Neural progenitor cell (in vitro differentiated cells): ENCODE results near the gene PHRF1.

ENCODE experiments used
- EZH2 ChIP-seq: fragments of 200-600 bp; sonication (generic); IDR thresholded peaks from 2 replicates; pipeline ENCODE4 v1.6.1; 2017; ENCODE audit warnings: antibody characterized with exemption, mild to moderate bottlenecking, moderate library complexity
- TF ChIP-seq, protein P1 (sequence below): fragments of 200-600 bp; sonication (generic); IDR thresholded peaks from 2 replicates; pipeline ENCODE4 v1.5.1; 2017; ENCODE audit warnings: antibody characterized with exemption, mild to moderate bottlenecking

DNA sequence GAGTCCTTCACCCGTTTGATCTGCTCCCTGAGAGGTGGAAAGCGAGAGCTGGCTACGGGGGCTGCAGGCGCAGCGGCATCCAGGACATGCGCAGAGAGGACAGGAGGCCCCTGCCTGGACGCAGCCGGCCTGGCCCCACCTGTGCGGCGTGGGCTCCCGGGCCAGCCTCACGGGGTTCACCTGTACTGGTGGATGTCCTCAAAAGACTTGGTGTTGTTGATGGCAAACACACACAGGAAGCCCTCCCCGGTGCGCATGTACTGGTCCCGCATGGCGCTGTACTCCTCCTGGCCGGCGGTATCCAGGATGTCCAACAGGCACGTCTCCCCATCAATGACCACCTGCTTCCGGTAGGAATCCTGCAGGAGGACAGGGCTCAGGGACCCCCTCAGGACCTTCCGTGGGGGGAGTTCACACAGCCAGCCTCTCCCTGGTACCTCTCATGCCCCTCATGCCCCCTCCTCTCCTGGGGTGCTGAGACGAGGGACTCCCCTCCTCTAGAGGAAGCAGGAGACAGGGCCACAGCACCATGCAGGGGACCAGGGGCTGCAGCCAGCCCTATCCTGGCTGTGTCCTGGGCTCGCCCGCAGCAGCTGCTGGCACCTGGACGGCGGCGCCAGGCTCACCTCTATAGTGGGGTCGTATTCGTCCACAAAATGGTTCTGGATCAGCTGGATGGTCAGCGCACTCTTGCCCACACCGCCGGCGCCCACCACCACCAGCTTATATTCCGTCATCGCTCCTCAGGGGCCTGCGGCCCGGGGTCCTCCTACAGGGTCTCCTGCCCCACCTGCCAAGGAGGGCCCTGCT is 42.5 kb upstream of the PHRF1 start:
- no peak for TF ChIP-seq EZH2
- TF ChIP-seq, protein P1, sequence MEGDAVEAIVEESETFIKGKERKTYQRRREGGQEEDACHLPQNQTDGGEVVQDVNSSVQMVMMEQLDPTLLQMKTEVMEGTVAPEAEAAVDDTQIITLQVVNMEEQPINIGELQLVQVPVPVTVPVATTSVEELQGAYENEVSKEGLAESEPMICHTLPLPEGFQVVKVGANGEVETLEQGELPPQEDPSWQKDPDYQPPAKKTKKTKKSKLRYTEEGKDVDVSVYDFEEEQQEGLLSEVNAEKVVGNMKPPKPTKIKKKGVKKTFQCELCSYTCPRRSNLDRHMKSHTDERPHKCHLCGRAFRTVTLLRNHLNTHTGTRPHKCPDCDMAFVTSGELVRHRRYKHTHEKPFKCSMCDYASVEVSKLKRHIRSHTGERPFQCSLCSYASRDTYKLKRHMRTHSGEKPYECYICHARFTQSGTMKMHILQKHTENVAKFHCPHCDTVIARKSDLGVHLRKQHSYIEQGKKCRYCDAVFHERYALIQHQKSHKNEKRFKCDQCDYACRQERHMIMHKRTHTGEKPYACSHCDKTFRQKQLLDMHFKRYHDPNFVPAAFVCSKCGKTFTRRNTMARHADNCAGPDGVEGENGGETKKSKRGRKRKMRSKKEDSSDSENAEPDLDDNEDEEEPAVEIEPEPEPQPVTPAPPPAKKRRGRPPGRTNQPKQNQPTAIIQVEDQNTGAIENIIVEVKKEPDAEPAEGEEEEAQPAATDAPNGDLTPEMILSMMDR: no peak
